ENCODE data around the gene RAB38. TPM values are rescaled to one million over a fixed set of nuclear protein-coding genes. Genes with fewer than 3 reads are reported as not detected.

RAB38 gene
- polyA plus RNA-seq, 2 donors = 17.9 to 57.4 TPM

GRCh38 chr11:88173956-88174355, 1.3 kb downstream of the RAB38 start:
- 60 to 65% methylated on average over 3 of the region's 3 CpGs for WGBS, 2 donors
- H3K4me1 ChIP-seq (ENCODE audit: control insufficient read depth in 2 of 2, insufficient read depth in 2 of 2, low read length in 1 of 2) = no peaks in the 10 kb centered on the region
- no peaks in the 10 kb centered on the region for H3K9me3 ChIP-seq (ENCODE audit: control insufficient read depth in 2 of 2, insufficient read depth in 1 of 2, low read depth in 1 of 2, low read length in 1 of 2)
- H3K4me3 ChIP-seq (ENCODE audit: low read depth in 1 of 2, low read length in 2 of 2) = peak overlapping the region; percentile 9 to 68
- peak overlapping the region; percentile 23 to 70 for H3K27ac ChIP-seq (ENCODE audit: low read depth in 2 of 2, low read length in 1 of 2)
- no peaks in the 10 kb centered on the region for H3K36me3 ChIP-seq (ENCODE audit: control insufficient read depth in 2 of 2, insufficient read depth in 2 of 2, low read length in 1 of 2)
- no peaks in the 10 kb centered on the region for H3K27me3 ChIP-seq (ENCODE audit: control insufficient read depth in 1 of 2, insufficient read depth in 2 of 2, low read length in 2 of 2)

DNA sequence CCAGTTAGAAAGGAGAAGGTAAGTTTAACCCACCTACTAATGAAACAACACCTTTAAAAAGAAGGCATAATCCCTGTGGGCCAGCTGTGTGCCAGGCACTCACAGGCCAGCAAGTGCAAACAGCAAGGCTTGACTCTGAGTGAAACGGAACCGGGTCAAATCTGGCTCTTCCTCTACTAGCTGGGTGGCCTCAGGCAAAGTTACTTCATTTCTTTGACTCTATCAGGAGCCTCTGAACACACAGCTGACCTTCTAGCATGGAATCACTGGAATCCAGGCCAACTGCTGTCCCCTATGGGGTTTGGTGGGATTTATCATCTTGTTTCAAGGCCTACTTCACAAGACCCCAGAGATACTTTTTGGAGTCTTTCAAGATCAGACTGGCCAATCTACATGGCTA, 3.3 kb downstream of the RAB38 start:
- H3K36me3 ChIP-seq (ENCODE audit: control insufficient read depth in 2 of 2, insufficient read depth in 2 of 2, low read length in 1 of 2) = peaks cover 0 to 2% of the 10 kb centered on the region in 2 donors
- no peaks in the 10 kb centered on the region for H3K9me3 ChIP-seq (ENCODE audit: control insufficient read depth in 2 of 2, insufficient read depth in 1 of 2, low read depth in 1 of 2, low read length in 1 of 2)
- H3K27me3 ChIP-seq (ENCODE audit: control insufficient read depth in 1 of 2, insufficient read depth in 2 of 2, low read length in 2 of 2) = no peaks in the 10 kb centered on the region
- WGBS, 2 donors = 40 to 53% methylated on average over 2 of the region's 2 CpGs
- no peak overlapping the region for H3K27ac ChIP-seq (ENCODE audit: low read depth in 2 of 2, low read length in 1 of 2)
- H3K4me3 ChIP-seq (ENCODE audit: low read depth in 1 of 2, low read length in 2 of 2) = peak overlapping the region in 1 of 2 donors; percentile 1
- H3K4me1 ChIP-seq (ENCODE audit: control insufficient read depth in 2 of 2, insufficient read depth in 2 of 2, low read length in 1 of 2) = no peaks in the 10 kb centered on the region

DNA sequence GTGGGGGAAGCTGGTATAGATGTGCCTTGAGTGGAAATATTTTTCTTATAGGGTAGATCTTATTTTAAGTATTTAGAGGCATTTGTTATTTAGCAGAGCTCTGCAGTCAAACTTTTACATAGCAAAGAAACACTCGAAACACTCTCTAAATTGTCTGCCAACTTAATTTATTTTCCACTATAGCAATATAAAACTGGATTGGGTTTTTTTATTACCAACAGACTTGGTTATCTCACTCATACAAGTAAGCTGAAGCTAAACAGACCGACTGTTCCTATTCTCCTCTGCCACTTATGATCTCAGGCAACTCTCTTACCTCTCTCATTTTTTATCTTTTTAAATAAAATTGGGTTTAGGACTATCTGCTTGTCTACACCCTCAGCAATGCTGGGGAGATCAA, 4.6 kb downstream of the RAB38 start:
- no peaks in the 10 kb centered on the region for H3K4me1 ChIP-seq (ENCODE audit: control insufficient read depth in 2 of 2, insufficient read depth in 2 of 2, low read length in 1 of 2)
- H3K36me3 ChIP-seq (ENCODE audit: control insufficient read depth in 2 of 2, insufficient read depth in 2 of 2, low read length in 1 of 2) = peaks cover 0 to 2% of the 10 kb centered on the region in 2 donors
- H3K27ac ChIP-seq (ENCODE audit: low read depth in 2 of 2, low read length in 1 of 2) = no peak overlapping the region
- no peaks in the 10 kb centered on the region for H3K9me3 ChIP-seq (ENCODE audit: control insufficient read depth in 2 of 2, insufficient read depth in 1 of 2, low read depth in 1 of 2, low read length in 1 of 2)
- H3K27me3 ChIP-seq (ENCODE audit: control insufficient read depth in 1 of 2, insufficient read depth in 2 of 2, low read length in 2 of 2) = no peaks in the 10 kb centered on the region
- WGBS, 2 donors = 91 to 97% methylated on average over 2 of the region's 2 CpGs
- H3K4me3 ChIP-seq (ENCODE audit: low read depth in 1 of 2, low read length in 2 of 2) = no peak overlapping the region

GRCh38 chr11:88169881-88170280, 5.4 kb downstream of the RAB38 start:
- 72 to 76% methylated on average over 4 of the region's 4 CpGs for WGBS, 2 donors
- peaks cover 0 to 2% of the 10 kb centered on the region in 2 donors for H3K36me3 ChIP-seq (ENCODE audit: control insufficient read depth in 2 of 2, insufficient read depth in 2 of 2, low read length in 1 of 2)
- no peaks in the 10 kb centered on the region for H3K9me3 ChIP-seq (ENCODE audit: control insufficient read depth in 2 of 2, insufficient read depth in 1 of 2, low read depth in 1 of 2, low read length in 1 of 2)
- no peaks in the 10 kb centered on the region for H3K27me3 ChIP-seq (ENCODE audit: control insufficient read depth in 1 of 2, insufficient read depth in 2 of 2, low read length in 2 of 2)
- no peaks in the 10 kb centered on the region for H3K4me1 ChIP-seq (ENCODE audit: control insufficient read depth in 2 of 2, insufficient read depth in 2 of 2, low read length in 1 of 2)
- H3K27ac ChIP-seq (ENCODE audit: low read depth in 2 of 2, low read length in 1 of 2) = no peak overlapping the region
- H3K4me3 ChIP-seq (ENCODE audit: low read depth in 1 of 2, low read length in 2 of 2) = no peak overlapping the region

DNA sequence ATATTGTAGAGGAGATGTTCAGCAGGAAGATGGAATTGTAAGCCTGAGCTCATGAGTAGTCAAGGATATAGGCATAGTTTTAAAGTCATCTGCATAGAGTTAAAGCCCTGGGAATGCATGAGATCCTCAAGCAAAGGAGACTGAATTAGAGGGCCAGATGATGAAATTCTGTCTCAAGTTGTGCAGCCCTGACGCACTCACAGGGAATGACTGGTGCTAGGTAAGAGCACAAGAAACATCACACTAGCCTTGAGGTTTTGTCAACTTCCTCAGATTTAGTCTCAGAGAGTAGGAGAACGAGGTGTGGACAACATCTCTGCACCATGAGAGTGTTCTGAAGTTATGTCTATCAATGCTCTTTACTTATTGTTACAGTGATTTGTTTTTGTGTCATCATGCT, 5.8 kb downstream of the RAB38 start:
- H3K36me3 ChIP-seq (ENCODE audit: control insufficient read depth in 2 of 2, insufficient read depth in 2 of 2, low read length in 1 of 2) = peaks cover 0 to 2% of the 10 kb centered on the region in 2 donors
- H3K9me3 ChIP-seq (ENCODE audit: control insufficient read depth in 2 of 2, insufficient read depth in 1 of 2, low read depth in 1 of 2, low read length in 1 of 2) = no peaks in the 10 kb centered on the region
- 75 to 88% methylated on average over 2 of the region's 2 CpGs for WGBS, 2 donors
- no peaks in the 10 kb centered on the region for H3K4me1 ChIP-seq (ENCODE audit: control insufficient read depth in 2 of 2, insufficient read depth in 2 of 2, low read length in 1 of 2)
- H3K27me3 ChIP-seq (ENCODE audit: control insufficient read depth in 1 of 2, insufficient read depth in 2 of 2, low read length in 2 of 2) = no peaks in the 10 kb centered on the region
- H3K4me3 ChIP-seq (ENCODE audit: low read depth in 1 of 2, low read length in 2 of 2) = no peak overlapping the region
- no peak overlapping the region for H3K27ac ChIP-seq (ENCODE audit: low read depth in 2 of 2, low read length in 1 of 2)

GRCh38 chr11:88167853-88168252, 7.4 kb downstream of the RAB38 start:
- H3K4me3 ChIP-seq (ENCODE audit: low read depth in 1 of 2, low read length in 2 of 2) = no peak overlapping the region

DNA sequence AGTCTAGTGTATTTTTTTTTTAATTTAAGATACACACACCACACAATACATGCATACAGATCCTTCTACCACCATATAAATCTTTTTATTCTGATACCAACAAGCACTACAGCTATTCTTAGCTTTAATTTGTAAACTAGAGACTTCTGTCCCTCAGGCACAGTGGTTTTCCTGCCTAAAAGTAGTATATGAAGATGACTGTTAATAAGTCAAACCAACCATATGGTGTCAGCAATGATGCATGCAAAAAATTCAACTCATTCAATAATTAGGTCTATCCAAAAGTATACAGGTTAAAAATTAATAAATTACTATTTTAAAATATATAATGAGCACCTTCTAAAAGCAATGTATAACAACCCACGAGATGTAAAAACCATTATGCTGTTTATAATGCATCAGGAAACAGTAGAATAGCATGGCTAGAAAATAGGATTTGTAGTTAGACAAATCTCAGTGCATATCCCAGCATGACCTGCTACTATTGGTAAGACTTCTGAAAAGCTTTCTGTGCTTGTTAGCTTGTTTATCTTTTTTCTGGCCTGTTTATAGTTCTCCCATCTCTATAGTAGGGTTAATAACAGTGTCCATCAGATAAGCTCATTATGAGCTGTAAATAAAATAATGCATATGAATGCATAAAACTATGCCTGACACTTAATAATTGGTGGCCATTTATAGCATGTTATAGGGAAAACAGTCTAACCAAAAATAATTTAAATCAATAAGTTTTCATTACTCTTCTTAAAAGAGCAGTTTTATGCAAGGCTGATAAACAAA, 10.2 kb downstream of the RAB38 start:
- Histone ChIP-seq H3K27ac (ENCODE audit: low read depth in 2 of 2, low read length in 1 of 2) (no peak overlapping the region), H3K9me3 (ENCODE audit: control insufficient read depth in 2 of 2, insufficient read depth in 1 of 2, low read depth in 1 of 2, low read length in 1 of 2) (no peaks in the 10 kb centered on the region), H3K36me3 (ENCODE audit: control insufficient read depth in 2 of 2, insufficient read depth in 2 of 2, low read length in 1 of 2) (peaks cover 0 to 2% of the 10 kb centered on the region in 2 donors), H3K27me3 (ENCODE audit: control insufficient read depth in 1 of 2, insufficient read depth in 2 of 2, low read length in 2 of 2) (no peaks in the 10 kb centered on the region), H3K4me1 (ENCODE audit: control insufficient read depth in 2 of 2, insufficient read depth in 2 of 2, low read length in 1 of 2) (no peaks in the 10 kb centered on the region), H3K4me3 (ENCODE audit: low read depth in 1 of 2, low read length in 2 of 2) (no peak overlapping the region)
- 65 to 76% methylated on average over 1 of the region's 1 CpG for WGBS, 2 donors

More at GRCh38 chr11:88167853-88168252, 7.4 kb downstream of the RAB38 start:
- H3K27ac ChIP-seq (ENCODE audit: low read depth in 2 of 2, low read length in 1 of 2) = no peak overlapping the region
- H3K9me3 ChIP-seq (ENCODE audit: control insufficient read depth in 2 of 2, insufficient read depth in 1 of 2, low read depth in 1 of 2, low read length in 1 of 2) = no peaks in the 10 kb centered on the region
- H3K36me3 ChIP-seq (ENCODE audit: control insufficient read depth in 2 of 2, insufficient read depth in 2 of 2, low read length in 1 of 2) = peaks cover 0 to 2% of the 10 kb centered on the region in 2 donors
- no peaks in the 10 kb centered on the region for H3K4me1 ChIP-seq (ENCODE audit: control insufficient read depth in 2 of 2, insufficient read depth in 2 of 2, low read length in 1 of 2)
- H3K27me3 ChIP-seq (ENCODE audit: control insufficient read depth in 1 of 2, insufficient read depth in 2 of 2, low read length in 2 of 2) = no peaks in the 10 kb centered on the region

- Histone ChIP-seq H3K9me3 (ENCODE audit: control insufficient read depth in 2 of 2, insufficient read depth in 1 of 2, low read depth in 1 of 2, low read length in 1 of 2) (no peaks in the 10 kb centered on the region), H3K36me3 (ENCODE audit: control insufficient read depth in 2 of 2, insufficient read depth in 2 of 2, low read length in 1 of 2) (peaks cover 0 to 2% of the 10 kb centered on the region in 2 donors), H3K4me3 (ENCODE audit: low read depth in 1 of 2, low read length in 2 of 2) (no peak overlapping the region), H3K27me3 (ENCODE audit: control insufficient read depth in 1 of 2, insufficient read depth in 2 of 2, low read length in 2 of 2) (no peaks in the 10 kb centered on the region), H3K4me1 (ENCODE audit: control insufficient read depth in 2 of 2, insufficient read depth in 2 of 2, low read length in 1 of 2) (no peaks in the 10 kb centered on the region), H3K27ac (ENCODE audit: low read depth in 2 of 2, low read length in 1 of 2) (no peak overlapping the region)
- 78 to 87% methylated on average over 4 of the region's 4 CpGs for WGBS, 2 donors
These were observed 10.9 kb downstream of the RAB38 start for GRCh38 chr11:88164320-88164719.

- H3K4me3 ChIP-seq (ENCODE audit: low read depth in 1 of 2, low read length in 2 of 2) = no peak overlapping the region
These were observed 17.2 kb downstream of the RAB38 start for GRCh38 chr11:88158081-88158480.

GRCh38 chr11:88157370-88157769, 17.9 kb downstream of the RAB38 start:
- 74 to 83% methylated on average over 4 of the region's 4 CpGs for WGBS, 2 donors
- H3K36me3 ChIP-seq (ENCODE audit: control insufficient read depth in 2 of 2, insufficient read depth in 2 of 2, low read length in 1 of 2) = no peaks in the 10 kb centered on the region
- H3K9me3 ChIP-seq (ENCODE audit: control insufficient read depth in 2 of 2, insufficient read depth in 1 of 2, low read depth in 1 of 2, low read length in 1 of 2) = peaks cover 0 to 8% of the 10 kb centered on the region in 2 donors
- H3K27ac ChIP-seq (ENCODE audit: low read depth in 2 of 2, low read length in 1 of 2) = no peak overlapping the region
- H3K4me1 ChIP-seq (ENCODE audit: control insufficient read depth in 2 of 2, insufficient read depth in 2 of 2, low read length in 1 of 2) = no peaks in the 10 kb centered on the region
- H3K4me3 ChIP-seq (ENCODE audit: low read depth in 1 of 2, low read length in 2 of 2) = no peak overlapping the region
- H3K27me3 ChIP-seq (ENCODE audit: control insufficient read depth in 1 of 2, insufficient read depth in 2 of 2, low read length in 2 of 2) = no peaks in the 10 kb centered on the region

More at GRCh38 chr11:88158081-88158480, 17.2 kb downstream of the RAB38 start:
- WGBS, 2 donors = 93% methylated on average over 1 of the region's 1 CpG
- no peaks in the 10 kb centered on the region for H3K4me1 ChIP-seq (ENCODE audit: control insufficient read depth in 2 of 2, insufficient read depth in 2 of 2, low read length in 1 of 2)
- no peaks in the 10 kb centered on the region for H3K27me3 ChIP-seq (ENCODE audit: control insufficient read depth in 1 of 2, insufficient read depth in 2 of 2, low read length in 2 of 2)
- peaks cover 0 to 8% of the 10 kb centered on the region in 2 donors for H3K9me3 ChIP-seq (ENCODE audit: control insufficient read depth in 2 of 2, insufficient read depth in 1 of 2, low read depth in 1 of 2, low read length in 1 of 2)
- no peaks in the 10 kb centered on the region for H3K36me3 ChIP-seq (ENCODE audit: control insufficient read depth in 2 of 2, insufficient read depth in 2 of 2, low read length in 1 of 2)
- H3K27ac ChIP-seq (ENCODE audit: low read depth in 2 of 2, low read length in 1 of 2) = no peak overlapping the region
